A673 (cell line): ENCODE results near the gene MCM3.

Experiments used
- CTCF ChIP-seq: fragments of 300-800, 200-600 bp; sonication (generic); conservative IDR thresholded peaks from 2 replicates; pipeline ENCODE4 v1.5.1; 2017; ENCODE audit warnings: low read depth, mild to moderate bottlenecking, antibody characterized with exemption, low read length, moderate library complexity, mixed read lengths
- EZH2 ChIP-seq: fragments of 200-600 bp; sonication (generic); IDR thresholded peaks from 2 replicates; pipeline ENCODE4 v1.6.1; 2017; ENCODE audit warnings: borderline replicate concordance, low read depth, mild to moderate bottlenecking, mixed read lengths, antibody characterized with exemption, low read length; ENCODE audit not compliant: poor library complexity, severe bottlenecking

- TF ChIP-seq CTCF (no peak), EZH2 (no peak)
These were observed 35.5 kb downstream of the MCM3 start for GRCh38 chr6:52249078-52249477.
